ENCODE results near the gene USP54.

DNA sequence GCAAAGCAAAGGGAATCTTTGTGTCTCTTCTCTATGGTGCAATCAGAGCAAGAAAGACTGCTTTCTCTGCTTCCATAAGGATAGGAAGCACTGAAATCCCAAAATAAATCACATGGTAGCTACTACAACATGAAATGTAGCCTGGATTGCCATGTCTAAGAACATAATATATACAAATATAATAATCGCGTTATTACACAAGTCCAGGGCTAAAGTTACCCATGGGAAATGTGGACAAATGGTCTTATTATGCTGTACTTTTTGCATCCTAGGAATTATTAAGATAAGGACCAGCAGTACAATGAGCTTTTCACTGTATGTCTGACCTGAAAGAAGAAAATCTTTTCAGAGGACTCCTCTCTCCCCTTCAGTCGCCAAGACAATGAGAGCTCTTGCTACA lies 71.8 kb downstream of the USP54 start:
- TF ChIP-seq, protein P1, sequence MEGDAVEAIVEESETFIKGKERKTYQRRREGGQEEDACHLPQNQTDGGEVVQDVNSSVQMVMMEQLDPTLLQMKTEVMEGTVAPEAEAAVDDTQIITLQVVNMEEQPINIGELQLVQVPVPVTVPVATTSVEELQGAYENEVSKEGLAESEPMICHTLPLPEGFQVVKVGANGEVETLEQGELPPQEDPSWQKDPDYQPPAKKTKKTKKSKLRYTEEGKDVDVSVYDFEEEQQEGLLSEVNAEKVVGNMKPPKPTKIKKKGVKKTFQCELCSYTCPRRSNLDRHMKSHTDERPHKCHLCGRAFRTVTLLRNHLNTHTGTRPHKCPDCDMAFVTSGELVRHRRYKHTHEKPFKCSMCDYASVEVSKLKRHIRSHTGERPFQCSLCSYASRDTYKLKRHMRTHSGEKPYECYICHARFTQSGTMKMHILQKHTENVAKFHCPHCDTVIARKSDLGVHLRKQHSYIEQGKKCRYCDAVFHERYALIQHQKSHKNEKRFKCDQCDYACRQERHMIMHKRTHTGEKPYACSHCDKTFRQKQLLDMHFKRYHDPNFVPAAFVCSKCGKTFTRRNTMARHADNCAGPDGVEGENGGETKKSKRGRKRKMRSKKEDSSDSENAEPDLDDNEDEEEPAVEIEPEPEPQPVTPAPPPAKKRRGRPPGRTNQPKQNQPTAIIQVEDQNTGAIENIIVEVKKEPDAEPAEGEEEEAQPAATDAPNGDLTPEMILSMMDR (IDR thresholded peaks at IDR 0.05): no peak
- no peak for TF ChIP-seq POLR2A (IDR thresholded peaks at IDR 0.05)

All from esophagus squamous epithelium (tissue), 4 donors.